Ramos (cell line): ENCODE data around the gene SLC5A5.

ENCODE experiments used
- in situ Hi-C: fragments of 300-500 bp; cut with MboI; formaldehyde crosslinking; loops from one replicate; pipeline ENCODE4 v1.14.3; 2022; ENCODE audit warnings: low sequenced_read_pairs; ENCODE audit not compliant: unreplicated experiment

SLC5A5 gene

GRCh38 chr19:17871878-17872250, at the start of gene SLC5A5:
SLC5A5 (plus strand) TSS chr19:17871945; CDS start chr19:17872320, 375 bp downstream.
- in situ Hi-C loops = no loop called here

- in situ Hi-C loops = no loop called here
These were observed 47.4 kb upstream of the SLC5A5 start for GRCh38 chr19:17824339-17824738.

GRCh38 chr19:17826508-17827056, 45.2 kb upstream of the SLC5A5 start:
- in situ Hi-C loops = no loop called here

GRCh38 chr19:17829855-17830566, 41.7 kb upstream of the SLC5A5 start:
- in situ Hi-C loops = no loop called here

- in situ Hi-C loops = no loop called here
These were observed 41.0 kb upstream of the SLC5A5 start for GRCh38 chr19:17830567-17831418.

GRCh38 chr19:17831419-17831888, 40.3 kb upstream of the SLC5A5 start:
- in situ Hi-C loops = no loop called here

- in situ Hi-C loops = no loop called here
These were observed 39.1 kb upstream of the SLC5A5 start for GRCh38 chr19:17832443-17833208.

GRCh38 chr19:17834350-17835181, 37.2 kb upstream of the SLC5A5 start:
- in situ Hi-C loops = no loop called here

- in situ Hi-C loops = no loop called here
These were observed 36.4 kb upstream of the SLC5A5 start for GRCh38 chr19:17835182-17836006.

GRCh38 chr19:17836530-17836929, 35.2 kb upstream of the SLC5A5 start:
- in situ Hi-C loops = no loop called here

- in situ Hi-C loops = no loop called here
These were observed 33.8 kb upstream of the SLC5A5 start for GRCh38 chr19:17837972-17838371.

GRCh38 chr19:17840019-17840418, 31.7 kb upstream of the SLC5A5 start:
- in situ Hi-C loops = no loop called here

GRCh38 chr19:17841371-17841809, 30.4 kb upstream of the SLC5A5 start:
- in situ Hi-C loops = no loop called here

GRCh38 chr19:17841810-17842662, 29.7 kb upstream of the SLC5A5 start:
- in situ Hi-C loops = no loop called here

GRCh38 chr19:17842663-17843291, 29.0 kb upstream of the SLC5A5 start:
- in situ Hi-C loops = no loop called here

GRCh38 chr19:17843292-17843827, 28.4 kb upstream of the SLC5A5 start:
- in situ Hi-C loops = no loop called here

- in situ Hi-C loops = no loop called here
These were observed 27.7 kb upstream of the SLC5A5 start for GRCh38 chr19:17843908-17844490.
